Activated T-helper 1 cell treated with anti-CD3 and anti-CD28 coated beads, Interleukin-2, amount 50 U/mL, for 16 hours (primary cell): ENCODE measurements around the gene WNT7B.

ENCODE experiments used
- DNase-seq, 2 donors: peaks; one replicate each; pipeline ENCODE4 v3.0.0-alpha.2; 2020; ENCODE audit warnings: low read depth in 1 of 2, low spot score in 1 of 2

Gene WNT7B

GRCh38 chr22:45996241-45997076 is 19.5 kb upstream of the WNT7B start:
- DNase-seq = no peak

- no peak for DNase-seq
Measured at GRCh38 chr22:45995405-45996101, 18.6 kb upstream of the WNT7B start.

- peak; percentile 64 to 81 for DNase-seq
Measured at GRCh38 chr22:45994491-45995404, 17.8 kb upstream of the WNT7B start.

- no peak for DNase-seq
Measured at GRCh38 chr22:45993841-45994240, 16.9 kb upstream of the WNT7B start.

GRCh38 chr22:45993143-45993692 is 16.3 kb upstream of the WNT7B start:
- no peak for DNase-seq

GRCh38 chr22:45992737-45993136 is 15.8 kb upstream of the WNT7B start:
- no peak for DNase-seq

- no peak for DNase-seq
Measured at GRCh38 chr22:45991098-45991497, 14.1 kb upstream of the WNT7B start.

- no peak for DNase-seq
Measured at GRCh38 chr22:45987136-45987861, 10.3 kb upstream of the WNT7B start.

- no peak for DNase-seq
Measured at GRCh38 chr22:45984316-45984916, 7.5 kb upstream of the WNT7B start.

- no peak for DNase-seq
Measured at GRCh38 chr22:45983797-45984196, 6.8 kb upstream of the WNT7B start.

- DNase-seq = no peak
Measured at GRCh38 chr22:45980761-45981160, 3.8 kb upstream of the WNT7B start.

GRCh38 chr22:45980268-45980570 is 3.3 kb upstream of the WNT7B start:
- no peak for DNase-seq

- DNase-seq = no peak
Measured at GRCh38 chr22:45978275-45978713, 1.3 kb upstream of the WNT7B start.

GRCh38 chr22:45977551-45978274 is 751 bp upstream of the WNT7B start:
- DNase-seq = no peak

- no peak for DNase-seq
Measured at GRCh38 chr22:45976254-45977002, 534 bp downstream of the WNT7B start.

- no peak for DNase-seq
Measured at GRCh38 chr22:45975164-45976161, 1.5 kb downstream of the WNT7B start.

GRCh38 chr22:45974498-45974897 is 2.5 kb downstream of the WNT7B start:
- no peak for DNase-seq

GRCh38 chr22:45972889-45973253 is 4.1 kb downstream of the WNT7B start:
- DNase-seq = no peak
